ENCODE results near the gene DPT.
A peak's percentile ranks its signal among the peaks of the same experiment; 100 is the strongest.

The DPT gene

DNA sequence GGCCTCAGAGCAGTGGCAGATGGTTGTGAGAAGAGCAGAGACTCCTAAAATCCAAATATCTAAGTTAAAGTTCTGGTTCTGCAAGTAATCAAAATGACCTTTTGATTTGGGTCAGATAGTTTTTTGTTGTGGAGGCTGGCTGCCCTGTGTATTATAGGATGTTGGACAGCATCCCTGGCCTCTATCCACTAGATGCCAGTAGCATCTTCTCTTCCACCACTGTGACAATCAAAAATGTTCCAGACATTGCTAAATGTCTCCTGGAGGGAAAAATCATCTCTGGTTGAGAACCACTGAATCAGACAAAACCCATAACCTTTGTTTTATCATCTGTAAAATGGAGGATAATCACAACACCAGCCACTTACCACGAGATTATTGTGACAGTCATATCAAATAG lies 5.9 kb upstream of the DPT start:
- no peak for DNase-seq

DNA sequence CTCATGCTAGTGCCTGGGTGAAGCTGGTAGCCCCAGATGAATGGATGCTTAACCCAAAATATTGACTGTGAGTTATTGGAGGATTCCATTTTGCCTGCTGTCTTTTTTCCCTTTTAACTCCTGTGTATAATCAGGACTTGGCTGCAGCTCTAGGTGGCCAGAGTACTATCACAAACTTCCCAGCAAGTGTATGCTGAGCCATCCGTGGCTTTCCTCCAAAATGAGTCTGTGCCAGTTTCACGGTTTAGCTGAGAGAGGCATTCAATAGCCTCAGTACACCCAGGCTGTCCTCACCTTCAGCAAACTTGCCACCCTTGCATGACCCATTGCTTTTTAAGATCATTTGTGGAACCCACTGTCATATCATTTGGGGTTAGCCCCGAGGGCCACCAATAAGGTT lies 5.3 kb upstream of the DPT start:
- no peak for DNase-seq

DNA sequence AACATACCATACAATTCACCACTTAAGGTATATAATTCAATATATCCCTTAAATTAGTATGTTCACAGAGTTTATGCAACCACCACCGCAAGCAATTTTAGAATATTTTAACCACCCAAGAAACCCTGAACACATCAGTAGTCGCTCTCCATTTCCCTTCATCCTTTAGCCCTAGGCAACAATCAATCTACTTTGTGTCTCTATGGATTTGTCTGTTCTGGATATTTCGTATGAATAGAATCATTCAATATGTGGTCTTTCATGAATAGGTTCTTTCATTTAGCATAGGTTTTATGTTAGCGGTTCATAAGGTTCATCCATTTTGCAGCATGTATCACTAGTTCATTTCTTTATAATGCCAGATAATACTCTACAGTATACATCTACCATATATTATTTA lies 4.2 kb upstream of the DPT start:
- no peak for DNase-seq

DNA sequence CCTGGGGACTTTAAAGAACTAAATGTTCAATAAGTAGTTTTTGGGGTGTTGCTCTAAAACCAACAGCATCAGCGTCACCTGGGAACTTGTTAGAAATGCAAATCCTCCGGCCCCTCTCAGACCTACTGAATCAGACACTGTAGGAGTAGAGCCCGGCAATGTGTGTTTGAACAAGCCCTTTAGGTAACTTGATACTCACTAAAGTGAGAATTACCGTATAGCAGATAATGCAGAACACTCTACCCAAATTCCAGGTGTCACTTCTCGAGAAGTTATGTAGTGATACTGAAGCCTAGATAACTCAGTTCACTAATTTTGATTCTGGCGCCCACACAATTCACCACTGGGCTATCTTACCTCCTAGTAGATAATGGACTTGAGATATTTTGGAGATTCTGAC lies 3.7 kb upstream of the DPT start:
- DNase-seq = no peak

DNA sequence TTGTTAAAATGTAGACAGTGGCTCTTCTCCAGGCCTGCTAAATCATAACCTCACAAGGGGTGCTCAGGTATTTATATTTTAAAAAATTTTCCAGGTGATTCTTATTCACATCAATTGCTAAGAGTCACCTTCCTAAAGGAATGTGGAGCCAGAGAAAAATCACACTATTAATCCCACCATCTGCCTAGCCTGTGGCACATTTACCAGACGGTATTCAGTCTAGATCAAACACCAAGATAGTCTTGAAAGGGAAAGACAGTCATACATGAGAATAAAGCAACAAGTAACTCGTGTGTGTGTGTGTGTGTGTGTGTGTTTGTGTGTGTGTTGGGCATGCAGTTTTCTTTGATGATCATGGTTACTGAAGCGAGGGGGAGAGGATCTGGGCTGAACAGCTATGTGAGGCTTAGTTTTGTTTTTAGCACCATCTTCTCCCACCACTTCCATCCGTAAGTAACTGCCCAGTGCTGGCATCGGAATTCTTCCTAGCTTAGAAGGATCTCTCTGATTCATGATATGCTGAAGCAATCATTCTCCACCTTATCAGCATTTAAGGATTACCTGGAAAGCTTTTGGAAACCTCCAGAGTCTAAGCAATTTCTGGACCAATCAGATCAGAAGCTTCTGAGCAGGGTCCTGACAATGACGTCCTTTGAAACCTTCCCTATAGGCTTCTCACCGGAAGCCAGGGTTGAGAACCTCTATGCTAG lies 2.4 kb upstream of the DPT start:
- DNase-seq = no peak

DNA sequence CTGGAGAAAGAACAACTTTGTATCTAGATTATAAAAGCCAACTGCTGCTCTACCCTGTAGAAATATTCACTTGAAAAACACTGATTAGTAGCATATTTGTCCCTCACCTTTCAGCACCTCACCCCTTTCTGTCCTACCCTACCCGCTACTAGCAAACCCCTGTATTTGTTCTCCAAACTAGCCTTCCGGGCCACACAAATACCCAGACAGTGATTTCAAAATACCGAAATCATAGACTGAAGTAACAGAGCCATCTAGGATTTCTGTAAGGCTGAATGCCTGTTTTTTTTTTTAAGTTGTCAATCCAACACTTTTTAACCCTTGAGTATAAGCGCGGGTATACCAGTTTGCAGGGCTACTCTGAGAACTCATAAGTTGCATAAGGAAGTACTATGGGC lies 398 bp upstream of the DPT start:
- DNase-seq = no peak

DNA sequence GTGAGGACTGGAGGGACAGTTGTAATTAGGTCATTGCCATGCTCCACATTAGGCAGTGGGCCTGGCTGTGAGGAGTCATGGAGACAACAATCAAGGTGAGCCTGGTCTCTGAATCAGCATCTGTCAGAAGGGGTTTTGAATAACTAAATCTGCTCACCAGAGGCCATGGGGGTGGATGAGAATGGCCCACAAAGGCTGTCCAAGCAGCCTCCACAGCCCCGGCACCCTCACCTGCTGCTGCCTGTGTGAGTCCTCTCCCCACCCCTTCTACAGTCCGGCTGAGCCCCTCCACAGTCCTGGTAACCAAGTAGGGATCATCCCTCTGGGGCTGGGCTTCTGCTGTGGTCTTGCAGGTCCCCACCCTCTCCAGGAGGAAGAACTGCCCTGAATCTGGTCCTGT lies 2.3 kb downstream of the DPT start:
- DNase-seq = no peak

DNA sequence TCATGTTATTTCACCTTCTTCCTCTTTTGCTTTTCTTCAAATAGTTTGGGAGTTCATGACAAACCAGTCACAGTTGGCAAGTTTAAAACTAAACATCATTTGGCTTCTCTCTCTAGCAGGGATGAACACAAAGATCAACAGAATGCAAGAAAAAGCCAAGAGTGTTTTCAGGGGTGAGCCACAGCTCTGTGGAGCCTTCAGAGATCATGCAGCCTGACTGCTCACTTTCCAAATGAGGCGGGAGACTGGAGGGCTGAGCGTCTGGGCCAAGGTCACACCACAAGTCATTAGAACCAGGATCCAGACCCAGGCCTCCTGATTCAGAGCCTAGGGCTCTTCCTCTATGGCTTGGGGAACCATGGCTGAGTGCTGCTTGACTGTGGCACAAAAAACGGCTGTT lies 2.7 kb downstream of the DPT start:
- DNase-seq = no peak

DNA sequence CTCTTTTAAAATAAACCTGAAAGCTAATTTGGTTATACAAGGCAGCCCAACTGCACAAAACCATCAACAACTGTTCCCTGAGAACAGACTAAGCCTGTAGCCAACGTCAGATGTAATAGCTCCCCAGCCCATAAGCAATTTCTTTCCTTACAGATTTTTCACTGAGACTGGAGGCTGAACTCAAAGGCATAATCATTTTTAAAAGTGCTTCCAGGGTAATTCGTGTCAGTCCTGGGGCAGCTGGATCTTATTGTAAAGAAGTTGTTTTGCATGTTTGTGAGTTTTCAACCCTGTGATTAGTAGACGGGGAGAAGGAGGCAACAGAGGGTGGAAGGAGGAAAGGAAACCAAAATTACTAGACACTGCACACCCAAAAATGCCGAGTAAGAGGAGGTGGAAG lies 3.2 kb downstream of the DPT start:
- DNase-seq = no peak

DNA sequence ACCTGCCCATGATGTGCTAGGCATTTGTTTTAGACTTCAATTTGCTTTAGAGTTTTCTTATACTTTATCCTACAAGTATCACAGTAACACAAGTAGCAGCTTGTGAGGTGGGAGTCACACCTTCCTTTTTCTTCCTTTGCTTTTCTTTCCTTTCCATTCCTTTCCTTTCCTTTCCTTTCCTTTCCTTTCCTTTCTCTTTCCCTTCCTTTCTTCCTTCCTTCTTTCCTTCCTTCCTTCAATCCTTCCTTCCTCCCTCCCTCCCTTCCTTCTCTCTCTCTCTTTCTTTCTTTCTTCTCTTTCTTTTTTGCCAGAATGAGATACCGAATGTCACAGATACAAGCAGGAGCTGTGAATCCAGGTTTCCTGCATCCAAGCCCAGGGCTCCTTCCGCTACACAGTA lies 3.9 kb downstream of the DPT start:
- DNase-seq = no peak

DNA sequence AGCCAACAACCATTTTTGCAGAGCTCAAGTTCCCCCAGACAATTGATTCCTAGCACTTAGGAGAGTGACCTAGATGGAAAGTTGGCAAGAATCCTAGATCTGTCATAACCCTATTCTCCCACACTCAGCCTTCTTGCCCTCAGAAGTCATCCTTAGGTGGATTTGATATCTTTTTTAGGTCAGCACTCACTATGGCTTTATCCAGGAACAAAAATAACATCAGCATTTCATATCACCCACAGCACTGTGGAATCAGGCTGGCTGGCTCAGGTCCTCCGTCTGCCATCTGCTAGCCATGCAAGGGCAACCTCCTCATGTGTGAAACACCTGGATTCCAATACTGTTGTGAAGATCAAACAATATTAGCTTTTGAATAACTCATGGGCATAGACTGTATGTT lies 6.0 kb downstream of the DPT start:
- DNase-seq = peak; percentile 8

DNA sequence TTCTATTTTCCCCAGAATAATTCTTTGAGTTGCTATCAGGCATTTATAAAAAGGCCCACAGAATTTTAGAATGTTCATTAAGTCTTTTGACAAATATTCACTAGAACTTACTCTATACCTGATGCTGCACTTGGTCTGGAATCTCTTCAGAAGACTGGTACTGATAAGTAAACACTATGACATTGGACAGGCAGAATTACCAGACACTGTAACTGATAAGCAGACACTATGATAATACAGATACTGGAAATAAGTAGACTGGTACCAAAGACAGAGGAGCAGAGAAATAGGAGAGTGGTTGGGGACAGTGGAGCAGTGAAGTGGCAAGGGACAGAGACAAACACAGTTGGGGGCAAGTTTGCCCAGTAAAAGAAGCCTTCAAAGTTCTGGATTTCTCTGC lies 8.2 kb downstream of the DPT start:
- DNase-seq = no peak

DNA sequence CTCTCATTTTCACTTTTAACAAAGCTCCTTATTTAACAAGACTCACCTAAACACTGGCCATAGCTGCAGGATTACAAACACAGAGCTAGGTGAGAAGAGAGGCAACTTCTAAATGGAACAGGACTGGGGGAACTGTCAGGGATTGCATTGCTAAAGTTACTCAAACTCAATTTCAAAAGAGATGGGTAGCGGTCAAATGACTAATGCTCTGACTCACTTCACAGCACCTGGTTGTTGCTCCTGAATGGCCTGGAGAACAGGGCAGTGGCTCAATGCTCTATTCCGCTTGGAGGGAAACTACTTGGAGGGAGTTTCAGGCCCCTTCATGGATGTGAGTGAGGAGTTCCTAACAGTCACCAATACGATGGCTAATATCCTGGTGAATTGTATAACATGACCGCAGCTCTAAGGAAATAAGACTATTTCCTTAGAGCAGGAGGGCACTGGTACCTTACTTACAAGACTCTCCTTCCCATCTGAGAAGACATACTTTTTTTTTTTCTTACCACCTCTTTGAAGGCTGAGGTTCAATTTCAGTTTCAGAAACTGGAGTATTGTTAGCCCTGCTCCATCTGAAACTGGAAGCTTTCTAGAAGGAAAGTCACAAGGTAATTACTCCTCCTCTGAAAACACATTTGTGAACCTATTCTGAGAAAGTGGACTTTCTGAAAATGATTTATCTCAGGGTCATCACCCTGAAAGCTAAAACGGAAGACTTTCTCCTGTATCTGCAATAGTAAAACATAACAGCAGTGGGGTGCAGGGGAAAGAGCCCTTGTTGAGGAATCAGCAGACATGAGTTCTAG lies 9.5 kb downstream of the DPT start:
- DNase-seq = no peak

DNA sequence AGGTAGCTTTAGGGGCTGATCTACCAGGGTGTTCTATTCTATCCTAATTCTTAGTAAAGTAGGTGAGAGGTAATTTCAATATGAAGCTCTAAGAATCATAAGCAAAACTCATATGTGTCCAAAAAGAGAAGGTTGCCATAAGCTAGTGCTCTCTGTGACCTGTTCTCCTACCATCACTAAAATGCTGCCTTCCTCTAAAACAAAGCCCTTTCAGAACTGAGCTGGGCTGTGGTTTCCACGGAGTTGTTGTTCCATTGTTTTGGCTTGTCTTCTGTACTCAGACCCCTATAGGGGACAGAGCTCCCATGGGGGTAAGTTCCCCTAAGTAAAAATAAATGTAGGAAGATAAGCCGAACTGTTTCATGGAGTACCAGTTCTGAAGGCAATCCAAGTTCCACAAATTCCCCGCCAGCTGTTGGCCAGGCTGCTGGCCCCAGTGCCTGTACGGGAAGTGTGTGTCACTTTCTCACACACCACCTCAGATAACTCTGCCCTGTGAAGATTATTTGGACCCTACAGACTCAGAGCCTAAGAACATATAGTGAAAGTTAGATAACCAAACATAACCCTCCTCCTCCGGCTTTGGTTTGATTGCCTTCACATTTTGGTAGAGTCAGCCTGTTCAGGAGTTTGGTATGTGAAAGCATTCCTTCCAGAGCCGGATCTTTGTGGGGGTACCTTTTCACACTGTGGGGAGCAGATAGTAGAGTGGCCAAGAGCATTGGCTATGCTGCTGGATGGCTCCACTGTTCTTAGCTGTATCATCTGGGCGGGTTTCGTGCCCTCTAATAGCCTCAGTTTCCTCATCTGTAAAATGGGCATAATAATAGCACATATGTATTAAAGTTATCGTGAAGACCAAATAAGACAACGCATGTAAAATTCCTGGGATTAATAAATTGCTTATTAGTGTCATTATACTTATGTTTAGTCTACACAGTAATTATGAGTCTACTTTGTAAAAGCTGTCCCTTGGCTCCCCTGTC lies 10.8 kb downstream of the DPT start:
- no peak for DNase-seq

DNA sequence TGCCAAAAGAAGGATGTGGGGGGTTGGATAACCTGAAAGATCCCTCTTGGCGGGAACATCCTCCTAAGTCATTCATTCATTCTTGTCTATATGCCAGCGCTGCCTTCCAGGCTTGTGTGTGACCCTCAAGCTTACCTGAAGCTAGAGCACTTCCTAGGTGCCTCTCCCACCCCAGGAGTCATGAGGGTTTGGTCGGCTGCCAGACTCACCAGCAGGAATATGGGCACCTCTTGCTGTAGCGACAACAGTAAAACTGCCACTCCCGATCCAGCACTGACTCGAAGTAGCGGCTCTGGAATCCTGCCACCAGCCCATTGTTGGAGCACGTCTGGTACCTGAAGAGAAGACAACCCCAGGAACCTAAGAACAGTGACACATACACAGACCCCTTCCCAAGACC lies 15.0 kb downstream of the DPT start:
- no peak for DNase-seq

DNA sequence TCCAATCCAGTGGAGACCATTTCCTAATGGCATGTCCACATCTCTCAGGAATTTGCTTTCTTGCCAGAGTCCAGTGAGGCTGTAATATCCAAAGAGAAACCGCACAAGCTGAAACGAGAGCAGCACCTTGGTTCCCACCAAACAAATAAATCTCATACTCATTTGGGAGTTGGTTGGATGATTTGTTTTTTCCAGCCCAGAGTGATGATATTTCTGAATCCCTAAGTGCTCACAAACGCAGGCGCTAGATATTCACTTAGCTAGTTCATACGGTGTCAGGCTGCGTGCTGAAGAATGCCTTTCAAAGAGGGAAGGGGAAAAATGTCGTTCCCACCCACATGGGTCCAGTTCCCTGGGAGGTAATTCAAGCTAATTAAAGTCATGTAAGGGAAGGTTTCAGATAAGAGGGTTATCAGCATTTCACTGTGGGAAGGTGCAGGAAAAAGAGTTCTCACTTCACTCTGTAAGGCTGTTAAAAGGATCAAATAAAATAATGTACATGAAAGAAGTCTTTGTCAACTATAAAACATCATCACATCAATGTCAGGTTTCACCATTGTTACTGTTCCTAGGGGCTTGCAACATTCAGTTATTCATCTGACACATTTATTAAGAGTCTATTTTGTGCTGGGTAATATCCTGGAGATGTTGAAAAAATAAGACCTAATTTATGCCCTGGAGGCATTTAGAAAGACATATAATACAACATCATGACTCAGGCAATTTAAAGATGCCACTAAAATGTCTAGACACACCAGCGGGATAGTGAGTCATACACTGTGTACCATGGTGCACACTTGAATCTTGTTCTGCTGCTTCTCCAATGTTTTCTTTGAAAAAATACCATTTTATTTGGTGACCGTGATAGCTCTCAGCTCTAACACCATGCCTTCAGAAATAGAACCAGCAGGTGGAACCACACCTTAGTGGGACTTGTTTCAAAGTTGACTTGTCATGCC lies 19.3 kb downstream of the DPT start:
- DNase-seq = no peak

DNA sequence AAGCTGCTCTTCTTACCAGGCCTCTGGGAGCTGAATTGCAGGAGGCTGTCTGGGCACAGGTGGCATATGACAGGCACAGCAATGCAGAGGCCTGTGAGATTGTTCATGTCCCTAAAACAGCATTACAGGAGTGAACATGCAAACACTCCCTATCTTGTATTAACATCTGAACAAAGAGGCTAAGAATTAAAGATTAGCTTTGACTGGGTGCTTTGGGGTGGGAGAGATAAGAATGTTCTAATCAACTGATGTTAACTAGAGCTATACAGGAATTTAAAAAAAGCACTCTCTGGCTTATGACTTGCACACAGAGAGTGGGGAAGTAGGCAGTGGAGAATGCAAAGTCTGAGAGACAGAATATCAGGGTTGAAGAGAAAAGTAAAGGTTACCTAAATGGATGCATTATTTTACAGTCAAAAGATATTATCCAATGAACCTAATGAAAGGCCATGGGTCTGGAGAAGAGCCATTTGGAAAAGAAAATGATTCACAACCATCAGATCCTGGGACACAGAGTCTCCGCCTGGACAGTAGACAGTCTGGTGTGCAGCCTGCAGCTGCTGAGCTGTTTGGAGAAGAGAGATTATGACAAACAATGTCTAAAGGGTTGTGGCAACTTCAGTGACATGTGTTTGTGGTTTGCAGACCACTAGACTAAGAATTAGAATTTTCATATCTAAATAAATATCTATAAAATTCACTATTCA lies 20.2 kb downstream of the DPT start:
- DNase-seq = no peak

DNA sequence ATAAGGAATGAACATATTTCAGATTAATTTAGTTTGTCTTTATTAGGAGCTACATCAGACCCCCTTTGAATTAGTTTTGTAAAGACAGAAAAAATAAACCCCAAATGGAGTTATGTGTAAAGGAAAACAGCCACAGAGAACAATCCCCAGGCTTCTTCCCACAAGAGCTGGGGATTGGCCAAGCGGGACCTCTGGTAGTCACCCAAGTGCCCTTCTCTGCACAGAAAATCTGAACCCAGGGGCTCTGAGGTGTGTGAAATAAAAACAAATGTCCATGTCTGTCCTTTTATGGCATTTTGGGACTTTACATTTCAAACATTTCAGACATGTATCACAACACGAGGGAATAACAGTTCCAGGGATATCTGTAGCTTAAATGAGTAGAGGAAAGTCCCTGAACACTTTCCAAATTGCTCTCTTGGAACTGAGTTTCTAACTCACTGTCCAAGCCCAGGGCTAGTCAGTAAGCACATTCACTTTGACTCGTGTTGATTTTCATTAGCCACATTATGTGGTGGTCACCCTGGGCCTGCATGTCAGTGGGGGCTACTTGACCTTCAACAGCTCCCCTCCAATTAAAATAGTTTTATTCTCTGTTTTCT lies 22.5 kb downstream of the DPT start:
- DNase-seq = no peak

DNA sequence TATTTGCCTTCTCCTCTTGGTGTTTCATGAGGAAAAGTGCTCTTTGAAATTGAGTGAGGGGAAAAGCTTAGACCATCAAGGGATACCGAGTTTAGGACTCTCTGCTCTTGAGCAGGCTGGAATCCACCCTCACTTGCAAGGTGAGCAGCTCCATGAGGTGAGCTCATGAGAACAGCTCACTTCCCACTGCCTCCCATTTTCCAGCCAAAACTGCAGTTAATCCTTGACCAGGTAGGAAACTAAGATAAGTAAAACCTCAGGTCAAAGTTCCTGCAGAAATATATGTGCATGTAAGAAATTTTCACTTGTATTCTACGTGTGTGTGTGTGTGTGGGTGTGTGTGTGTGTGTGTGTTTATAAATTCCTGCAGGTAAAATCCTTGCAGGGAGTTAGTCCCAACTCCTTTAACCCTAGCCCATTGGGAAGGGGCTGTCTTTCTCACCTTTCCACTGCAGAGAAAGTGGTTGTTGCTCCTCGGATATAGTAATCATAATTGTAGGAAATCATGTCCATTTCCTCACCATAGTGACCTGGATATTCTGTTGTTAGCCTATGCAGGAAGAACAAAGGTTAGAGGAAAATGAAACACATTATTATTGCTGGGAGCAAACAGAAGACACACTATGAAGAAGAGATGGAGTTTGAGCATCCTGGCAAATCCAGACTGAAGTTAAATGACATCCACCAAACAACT lies 28.3 kb downstream of the DPT start:
- DNase-seq = no peak

DNA sequence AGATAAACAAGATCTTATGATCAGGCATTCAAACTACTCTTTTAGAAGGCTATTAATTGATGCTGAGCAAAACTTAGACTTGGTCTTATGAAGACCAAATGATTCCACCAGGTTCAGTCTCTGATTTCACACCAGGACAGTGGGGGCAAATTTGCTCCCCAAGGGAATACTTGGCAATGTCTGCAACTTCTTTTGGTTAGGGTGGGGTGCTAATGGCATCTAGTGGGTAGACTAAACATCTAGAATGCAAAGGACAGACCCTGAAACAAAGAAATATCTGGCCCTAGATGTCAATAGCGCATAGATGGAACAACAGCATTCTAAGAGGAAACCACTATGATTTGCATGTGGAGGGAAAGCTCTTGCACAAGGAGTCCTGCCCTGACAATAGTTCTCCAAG lies 30.6 kb downstream of the DPT start:
- DNase-seq = no peak
